GM23248 (cell line): ENCODE results near the gene SERPINA6.

Source experiments
- EZH2 ChIP-seq: fragments of 200-600 bp; sonication (generic); IDR thresholded peaks from 2 replicates; pipeline ENCODE4 v1.6.1; 2018; ENCODE audit warnings: antibody characterized with exemption, mild to moderate bottlenecking; ENCODE audit not compliant: insufficient read depth, poor library complexity, severe bottlenecking
- EZH2phosphoT487 ChIP-seq: fragments of 200-600 bp; sonication (generic); IDR thresholded peaks from 2 replicates; pipeline ENCODE4 v1.6.1; 2018; ENCODE audit warnings: antibody characterized with exemption, moderate library complexity, mild to moderate bottlenecking, low read depth; ENCODE audit not compliant: insufficient read depth

DNA sequence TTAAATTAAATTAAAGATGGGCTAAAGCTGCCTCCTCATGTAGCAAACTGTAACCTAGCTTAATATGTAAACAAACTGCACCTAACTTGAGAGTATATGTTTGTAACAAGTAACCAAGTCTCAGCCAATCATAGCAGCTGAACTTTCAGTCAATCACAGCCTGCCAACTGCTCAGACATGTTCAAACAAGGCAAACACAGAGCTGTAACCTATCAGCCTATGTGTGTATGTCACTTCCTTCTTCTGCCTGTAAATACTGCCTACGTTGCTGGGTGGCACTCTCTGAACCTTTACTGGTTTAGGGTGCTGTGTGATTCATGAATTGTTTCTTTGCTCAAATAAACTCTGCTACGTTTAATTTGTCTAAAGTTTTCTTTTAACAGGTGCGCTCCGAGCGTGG, 2.9 kb downstream of the SERPINA6 start:
- TF ChIP-seq EZH2 (no peak), EZH2phosphoT487 (no peak)
